K562 (cell line): ENCODE results near the gene APBB2. TPM values are rescaled to one million over a fixed set of nuclear protein-coding genes. Genes with fewer than 3 reads are reported as not detected.

Experiments
- ATAC-seq: fragments of 200-7000 bp; cut with Tn5 transposase; 3 replicates; pipeline ENCODE4 v1.9.1; 2020; ENCODE audit warnings: moderate library complexity
- BruUV-seq: library from RNA; stranded (reverse); fragments of 400-500 nt; replicated peaks from 2 replicates; lab custom pipeline; 2021; lab: Mats Ljungman, UMichigan
- CTCF ChIA-PET: fragments of 300-600 bp; formaldehyde crosslinking; extraction: SDS; loops from one replicate; lab custom pipeline; 2021; ENCODE audit warnings: low intra/inter-chr PET ratio; lab: Yijun Ruan, JAX
- POLR2A ChIA-PET: fragments of 300-600, 350-650 bp; sonication (Branson Sonifier 250); formaldehyde crosslinking; extraction: SDS; loops from one replicate; lab custom pipeline; 2021; ENCODE audit warnings: antibody characterized with exemption, inconsistent platforms; lab: Yijun Ruan, JAX
- DNase-seq, 4 experiments: peaks; one replicate each; pipeline versions ENCODE4 v3.0.0 to v3.0.0-alpha.2; 2011 to 2018; ENCODE audit warnings: low spot score in 3 of 4, mixed read lengths in 3 of 4; ENCODE audit errors: extremely low read depth in 1 of 4
- FAIRE-seq: peaks from 2 replicates; lab custom pipeline; 2011; peaks lifted over from hg19 to GRCh38; lab: Jason Lieb, UNC
- H2AFZ ChIP-seq: 2 replicates; pipeline ENCODE4 v1.6.0; 2011; ENCODE audit warnings: low read depth, low read length, control low read depth, inconsistent platforms
- H3K27ac ChIP-seq: fragments of 200-600 bp; 3 replicates; pipeline ENCODE4 v1.8.0; 2011; ENCODE audit warnings: low read depth, mild to moderate bottlenecking, control low read depth, inconsistent platforms, low read length, moderate library complexity, mixed read lengths; ENCODE audit errors: extremely low read depth
- H3K27me3 ChIP-seq, 2 experiments: fragments of 300-600 bp in 1 of 2; 2 replicates in 1 of 2; 3 replicates in 1 of 2; pipeline versions ENCODE4 v1.6.0 to v1.8.0; 2011; ENCODE audit warnings: inconsistent platforms in 2 of 2, low read length in 2 of 2, mild to moderate bottlenecking in 1 of 2, mixed read lengths in 1 of 2, moderate library complexity in 1 of 2; ENCODE audit not compliant: control insufficient read depth in 2 of 2, insufficient read depth in 2 of 2
- H3K36me3 ChIP-seq: fragments of 300-600 bp; 3 replicates; pipeline ENCODE4 v1.8.0; 2011; ENCODE audit warnings: mild to moderate bottlenecking, low read length, inconsistent platforms; ENCODE audit not compliant: control insufficient read depth, insufficient read depth
- H3K4me1 ChIP-seq, 2 experiments: fragments of 200-600 bp in 1 of 2; replicated peaks in 1 of 2; 2 replicates in 1 of 2; 3 replicates in 1 of 2; pipeline versions ENCODE4 v1.5.1 to v1.8.0; 2011; ENCODE audit warnings: inconsistent platforms in 2 of 2, low read length in 2 of 2, mild to moderate bottlenecking in 1 of 2, mixed read lengths in 1 of 2, moderate library complexity in 1 of 2; ENCODE audit not compliant: control insufficient read depth in 2 of 2, insufficient read depth in 2 of 2
- H3K4me2 ChIP-seq: 2 replicates; pipeline ENCODE4 v1.6.1; 2011; ENCODE audit warnings: low read length, control low read depth, inconsistent platforms, mixed read lengths; ENCODE audit not compliant: insufficient read depth
- H3K4me3 ChIP-seq: fragments of 200-600 bp; sonication (generic), shearing (Covaris generic); 2 replicates; pipeline ENCODE4 v1.5.1; 2016; ENCODE audit warnings: control low read depth, inconsistent platforms
- H3K79me2 ChIP-seq: fragments of 200-600 bp; 3 replicates; pipeline ENCODE4 v1.8.0; 2011; ENCODE audit warnings: low read length, inconsistent platforms; ENCODE audit not compliant: control insufficient read depth, insufficient read depth
- H3K9ac ChIP-seq, 2 experiments: 2 replicates each; pipeline versions ENCODE4 v1.6.0 to v1.6.1; 2011; ENCODE audit warnings: low read depth in 2 of 2, low read length in 2 of 2, control low read depth in 1 of 2, inconsistent platforms in 1 of 2, mild to moderate bottlenecking in 1 of 2, mixed read lengths in 1 of 2; ENCODE audit not compliant: insufficient read depth in 1 of 2
- H3K9me1 ChIP-seq: one replicate; pipeline ENCODE4 v1.6.0; 2011; ENCODE audit warnings: inconsistent platforms, mild to moderate bottlenecking, low read length, moderate library complexity; ENCODE audit not compliant: control insufficient read depth, insufficient read depth
- H3K9me3 ChIP-seq: replicated peaks from 2 replicates; pipeline ENCODE4 v1.5.1; 2011; ENCODE audit warnings: low read depth, low read length, inconsistent platforms; ENCODE audit not compliant: control insufficient read depth, insufficient read depth
- H4K20me1 ChIP-seq: replicated peaks from 2 replicates; pipeline ENCODE4 v1.6.1; 2011; ENCODE audit warnings: low read length, inconsistent platforms, mixed read lengths; ENCODE audit not compliant: control insufficient read depth, insufficient read depth
- ARID2 ChIP-seq: fragments of 450-650 bp; IDR thresholded peaks from 2 replicates; pipeline ENCODE4 v1.6.1; 2017; ENCODE audit warnings: antibody characterized with exemption, mild to moderate bottlenecking
- KLF6 ChIP-seq: fragments of 250-450 bp; sonication (Bioruptor Pico); IDR thresholded peaks from 2 replicates; pipeline ENCODE4 v1.4.0; 2020; ENCODE audit warnings: mild to moderate bottlenecking, moderate library complexity, borderline replicate concordance
- MTA2 ChIP-seq: fragments of 450-650 bp; IDR thresholded peaks from 2 replicates; pipeline ENCODE4 v1.6.1; 2016; ENCODE audit warnings: low read depth
- TCF3 ChIP-seq: sonication (generic); formaldehyde crosslinking; IDR thresholded peaks from 2 replicates; pipeline ENCODE4 v1.4.0; 2020; ENCODE audit warnings: mild to moderate bottlenecking, missing genetic modification reagents
- ZKSCAN1 ChIP-seq: fragments of 150-350 bp; IDR thresholded peaks from 2 replicates; pipeline ENCODE4 v1.6.1; 2016; ENCODE audit warnings: low read depth, low read length
- ZNF217 ChIP-seq: sonication (generic); formaldehyde crosslinking; IDR thresholded peaks from 2 replicates; pipeline ENCODE4 v1.8.0; 2022; ENCODE audit warnings: mild to moderate bottlenecking, missing genetic modification reagents
- WGBS: fragments of 100-300 bp; shearing (Covaris generic); methylation state at CpG from one replicate; pipeline ENCODE4 v1.1.6; 2016; ENCODE audit warnings: low coverage, mixed read lengths; ENCODE audit not compliant: insufficient coverage; ENCODE audit errors: missing lambda C conversion rate; 5-methylcytosine and 5-hydroxymethylcytosine counted together
- in situ Hi-C: fragments of 300-500 bp; cut with MboI; formaldehyde crosslinking; loops from 4 replicates; pipeline ENCODE4 v1.15.0; 2018; ENCODE audit warnings: inconsistent platforms, mixed read lengths
- intact Hi-C: fragments of 100-400 bp; cut with micrococcal nuclease; formaldehyde crosslinking; loops from 2 replicates; pipeline ENCODE4 v1.14.2; 2022
- polyA plus RNA-seq, 8 experiments: library from polyadenylated mRNA; depleted of rRNA in 4 of 8; stranded (reverse) in 5 of 8; unstranded in 3 of 8; fragments of >200 nt; fragmentation: Nextera tagmentation in 2 of 8; fragmentation: Illumina TruSeq in 1 of 8; extraction: Ambion mirVana in 2 of 8; extraction: Trizol in 1 of 8; gene quantifications; 2 replicates each; pipeline versions ENCODE4 v1.2.1 to v1.2.3, GENCODE V29; 2011 to 2014; ENCODE audit warnings: inconsistent platforms in 1 of 8, missing spikeins in 1 of 8
- total RNA-seq, 7 experiments: library from RNA; depleted of rRNA in 6 of 7; stranded (reverse); fragments of >200 nt in 6 of 7; fragmentation: Illumina TruSeq in 2 of 7; extraction: Trizol in 2 of 7; gene quantifications; 2 replicates each; pipeline versions ENCODE4 v1.2.1 to v1.2.3, GENCODE V29; 2011 to 2021; ENCODE audit warnings: low replicate concordance in 1 of 7
- TF ChIP-seq, protein P1 (sequence below): fragments of 450-650 bp; IDR thresholded peaks from 2 replicates; pipeline ENCODE4 v1.6.1; 2017; ENCODE audit warnings: antibody characterized with exemption, mild to moderate bottlenecking
- TF ChIP-seq, protein P2 (sequence below): conservative IDR thresholded peaks from 2 replicates; pipeline ENCODE4 v1.6.1; 2011; ENCODE audit warnings: low read depth, mild to moderate bottlenecking, low read length; ENCODE audit not compliant: control insufficient read depth
- TF ChIP-seq, protein P3 (sequence below): fragments of 450-650 bp; formaldehyde crosslinking; IDR thresholded peaks from 2 replicates; pipeline ENCODE4 v1.4.0; 2020; ENCODE audit warnings: mild to moderate bottlenecking, moderate library complexity
- TF ChIP-seq, protein P4 (sequence below): IDR thresholded peaks from 2 replicates; pipeline ENCODE4 v1.6.1; 2011; ENCODE audit not compliant: insufficient read length; ENCODE audit errors: extremely low read depth
- TF ChIP-seq, protein P5 (sequence below), 2 experiments: fragments of 450-650 bp; IDR thresholded peaks; 2 replicates each; pipeline ENCODE4 v1.6.1; 2016

The APBB2 gene
- total and polyA plus RNA-seq, 9 of the 15 experiments (the other 6 are each of a cell fraction or from before 2014, with no cell fraction given): 0.08 to 2.1 (median 1.4) TPM

DNA sequence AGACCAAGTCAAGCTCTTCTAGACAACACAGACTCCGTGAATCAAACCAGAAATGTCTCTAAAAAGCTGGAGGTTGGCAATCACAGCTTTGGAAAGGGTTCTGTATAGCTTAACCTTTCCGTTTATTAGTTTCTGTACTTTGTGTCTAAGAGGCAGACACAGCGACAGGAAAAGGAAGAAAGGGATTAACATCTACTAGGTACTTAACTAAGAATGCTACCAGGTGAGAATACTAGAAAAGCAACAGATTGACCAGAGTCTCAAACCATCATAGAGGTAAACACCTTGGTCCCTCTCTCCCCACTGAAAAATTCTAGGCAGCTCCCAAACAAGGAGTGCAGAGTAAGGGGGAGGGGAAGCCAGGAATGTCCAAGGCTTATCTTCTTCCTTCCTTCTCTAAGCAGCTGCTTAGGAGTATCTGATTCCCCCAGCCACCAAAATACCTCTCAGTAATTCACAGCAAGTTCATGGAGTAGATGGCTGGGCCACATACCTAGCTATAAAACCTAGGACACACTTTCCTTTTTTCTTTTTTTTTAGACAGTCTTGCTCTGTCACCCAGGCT, 80.8 kb downstream of the APBB2 start (continued):
- TF ChIP-seq, protein P1, sequence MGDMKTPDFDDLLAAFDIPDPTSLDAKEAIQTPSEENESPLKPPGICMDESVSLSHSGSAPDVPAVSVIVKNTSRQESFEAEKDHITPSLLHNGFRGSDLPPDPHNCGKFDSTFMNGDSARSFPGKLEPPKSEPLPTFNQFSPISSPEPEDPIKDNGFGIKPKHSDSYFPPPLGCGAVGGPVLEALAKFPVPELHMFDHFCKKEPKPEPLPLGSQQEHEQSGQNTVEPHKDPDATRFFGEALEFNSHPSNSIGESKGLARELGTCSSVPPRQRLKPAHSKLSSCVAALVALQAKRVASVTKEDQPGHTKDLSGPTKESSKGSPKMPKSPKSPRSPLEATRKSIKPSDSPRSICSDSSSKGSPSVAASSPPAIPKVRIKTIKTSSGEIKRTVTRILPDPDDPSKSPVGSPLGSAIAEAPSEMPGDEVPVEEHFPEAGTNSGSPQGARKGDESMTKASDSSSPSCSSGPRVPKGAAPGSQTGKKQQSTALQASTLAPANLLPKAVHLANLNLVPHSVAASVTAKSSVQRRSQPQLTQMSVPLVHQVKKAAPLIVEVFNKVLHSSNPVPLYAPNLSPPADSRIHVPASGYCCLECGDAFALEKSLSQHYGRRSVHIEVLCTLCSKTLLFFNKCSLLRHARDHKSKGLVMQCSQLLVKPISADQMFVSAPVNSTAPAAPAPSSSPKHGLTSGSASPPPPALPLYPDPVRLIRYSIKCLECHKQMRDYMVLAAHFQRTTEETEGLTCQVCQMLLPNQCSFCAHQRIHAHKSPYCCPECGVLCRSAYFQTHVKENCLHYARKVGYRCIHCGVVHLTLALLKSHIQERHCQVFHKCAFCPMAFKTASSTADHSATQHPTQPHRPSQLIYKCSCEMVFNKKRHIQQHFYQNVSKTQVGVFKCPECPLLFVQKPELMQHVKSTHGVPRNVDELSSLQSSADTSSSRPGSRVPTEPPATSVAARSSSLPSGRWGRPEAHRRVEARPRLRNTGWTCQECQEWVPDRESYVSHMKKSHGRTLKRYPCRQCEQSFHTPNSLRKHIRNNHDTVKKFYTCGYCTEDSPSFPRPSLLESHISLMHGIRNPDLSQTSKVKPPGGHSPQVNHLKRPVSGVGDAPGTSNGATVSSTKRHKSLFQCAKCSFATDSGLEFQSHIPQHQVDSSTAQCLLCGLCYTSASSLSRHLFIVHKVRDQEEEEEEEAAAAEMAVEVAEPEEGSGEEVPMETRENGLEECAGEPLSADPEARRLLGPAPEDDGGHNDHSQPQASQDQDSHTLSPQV: no peak
- no peak for TF ChIP-seq TCF3 (CRISPR knock-in tag)

DNA sequence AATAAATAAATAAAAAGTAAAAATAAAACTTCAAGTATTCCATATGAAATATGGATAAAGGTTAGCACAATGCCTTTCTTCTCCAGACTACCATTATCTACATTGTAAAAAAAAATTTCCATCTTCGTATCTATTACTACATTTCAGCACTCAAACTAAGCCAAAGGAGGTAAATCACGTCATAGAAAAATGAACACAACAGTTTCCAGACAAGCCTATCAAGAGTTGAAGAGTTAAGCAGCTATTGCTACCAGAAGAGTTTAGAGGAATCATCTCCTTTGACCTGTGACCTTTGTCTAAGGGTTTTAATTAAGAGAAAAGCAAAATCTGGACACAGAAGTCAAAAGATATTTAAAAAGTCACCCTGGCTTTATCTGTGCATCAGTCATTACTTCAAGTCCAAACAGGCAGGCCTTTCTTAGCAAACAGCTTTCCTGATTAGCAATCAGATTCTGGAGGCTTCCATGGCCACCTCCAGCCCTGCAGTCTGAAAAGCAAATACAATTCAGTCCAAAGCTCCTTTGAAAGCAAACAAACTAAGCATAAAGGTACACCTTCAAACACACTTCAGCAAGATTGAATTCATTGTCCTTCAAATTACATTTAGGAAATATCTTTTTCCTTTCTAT, 82.2 kb downstream of the APBB2 start:
- H3K4me1 ChIP-seq: no peaks in the 10 kb centered on the region
- H4K20me1 ChIP-seq: no peaks in the 10 kb centered on the region
- no peaks in the 10 kb centered on the region for H3K79me2 ChIP-seq
- no peak for DNase-seq
- H3K27ac ChIP-seq: no peak overlapping the region
- no peak for TF ChIP-seq ZKSCAN1
- no peak for TF ChIP-seq MTA2
- TF ChIP-seq, protein P2, sequence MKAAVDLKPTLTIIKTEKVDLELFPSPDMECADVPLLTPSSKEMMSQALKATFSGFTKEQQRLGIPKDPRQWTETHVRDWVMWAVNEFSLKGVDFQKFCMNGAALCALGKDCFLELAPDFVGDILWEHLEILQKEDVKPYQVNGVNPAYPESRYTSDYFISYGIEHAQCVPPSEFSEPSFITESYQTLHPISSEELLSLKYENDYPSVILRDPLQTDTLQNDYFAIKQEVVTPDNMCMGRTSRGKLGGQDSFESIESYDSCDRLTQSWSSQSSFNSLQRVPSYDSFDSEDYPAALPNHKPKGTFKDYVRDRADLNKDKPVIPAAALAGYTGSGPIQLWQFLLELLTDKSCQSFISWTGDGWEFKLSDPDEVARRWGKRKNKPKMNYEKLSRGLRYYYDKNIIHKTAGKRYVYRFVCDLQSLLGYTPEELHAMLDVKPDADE: no peak
- no peak for TF ChIP-seq KLF6
- TF ChIP-seq, protein P3, sequence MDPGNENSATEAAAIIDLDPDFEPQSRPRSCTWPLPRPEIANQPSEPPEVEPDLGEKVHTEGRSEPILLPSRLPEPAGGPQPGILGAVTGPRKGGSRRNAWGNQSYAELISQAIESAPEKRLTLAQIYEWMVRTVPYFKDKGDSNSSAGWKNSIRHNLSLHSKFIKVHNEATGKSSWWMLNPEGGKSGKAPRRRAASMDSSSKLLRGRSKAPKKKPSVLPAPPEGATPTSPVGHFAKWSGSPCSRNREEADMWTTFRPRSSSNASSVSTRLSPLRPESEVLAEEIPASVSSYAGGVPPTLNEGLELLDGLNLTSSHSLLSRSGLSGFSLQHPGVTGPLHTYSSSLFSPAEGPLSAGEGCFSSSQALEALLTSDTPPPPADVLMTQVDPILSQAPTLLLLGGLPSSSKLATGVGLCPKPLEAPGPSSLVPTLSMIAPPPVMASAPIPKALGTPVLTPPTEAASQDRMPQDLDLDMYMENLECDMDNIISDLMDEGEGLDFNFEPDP (CRISPR knock-in tag): no peak
- TF ChIP-seq, protein P4, sequence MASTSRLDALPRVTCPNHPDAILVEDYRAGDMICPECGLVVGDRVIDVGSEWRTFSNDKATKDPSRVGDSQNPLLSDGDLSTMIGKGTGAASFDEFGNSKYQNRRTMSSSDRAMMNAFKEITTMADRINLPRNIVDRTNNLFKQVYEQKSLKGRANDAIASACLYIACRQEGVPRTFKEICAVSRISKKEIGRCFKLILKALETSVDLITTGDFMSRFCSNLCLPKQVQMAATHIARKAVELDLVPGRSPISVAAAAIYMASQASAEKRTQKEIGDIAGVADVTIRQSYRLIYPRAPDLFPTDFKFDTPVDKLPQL: no peak
- no peak for TF ChIP-seq ZNF217 (CRISPR knock-in tag)
- TF ChIP-seq, protein P5, sequence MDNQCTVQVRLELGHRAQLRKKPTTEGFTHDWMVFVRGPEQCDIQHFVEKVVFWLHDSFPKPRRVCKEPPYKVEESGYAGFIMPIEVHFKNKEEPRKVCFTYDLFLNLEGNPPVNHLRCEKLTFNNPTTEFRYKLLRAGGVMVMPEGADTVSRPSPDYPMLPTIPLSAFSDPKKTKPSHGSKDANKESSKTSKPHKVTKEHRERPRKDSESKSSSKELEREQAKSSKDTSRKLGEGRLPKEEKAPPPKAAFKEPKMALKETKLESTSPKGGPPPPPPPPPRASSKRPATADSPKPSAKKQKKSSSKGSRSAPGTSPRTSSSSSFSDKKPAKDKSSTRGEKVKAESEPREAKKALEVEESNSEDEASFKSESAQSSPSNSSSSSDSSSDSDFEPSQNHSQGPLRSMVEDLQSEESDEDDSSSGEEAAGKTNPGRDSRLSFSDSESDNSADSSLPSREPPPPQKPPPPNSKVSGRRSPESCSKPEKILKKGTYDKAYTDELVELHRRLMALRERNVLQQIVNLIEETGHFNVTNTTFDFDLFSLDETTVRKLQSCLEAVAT (IDR thresholded peaks at IDR 0.05): no peak
- TF ChIP-seq ARID2: no peak
- WGBS: 0% methylated on average over 2 of the region's 2 CpGs
- H3K27me3 ChIP-seq: no peaks in the 10 kb centered on the region
- no peak overlapping the region for H3K4me2 ChIP-seq
- no peaks in the 10 kb centered on the region for H3K9me1 ChIP-seq
- intact Hi-C loops (no loop called here), in situ Hi-C loops (no loop called here)
- H3K9ac ChIP-seq: no peak overlapping the region
- ChIA-PET POLR2A (no interaction called here), CTCF (no interaction called here)
- BruUV-seq: no TSS peak
- H3K4me3 ChIP-seq: no peak overlapping the region
- no peak for ATAC-seq
- no peaks in the 10 kb centered on the region for H3K9me3 ChIP-seq
- no peak overlapping the region for H2AFZ ChIP-seq
- no peaks in the 10 kb centered on the region for H3K36me3 ChIP-seq
- no peak for FAIRE-seq
